Measurements from ENCODE around the gene OPHN1.

The OPHN1 gene

GRCh38 chrX:68147848-68148247 lies 285.4 kb downstream of the OPHN1 start:
- Histone ChIP-seq H3K4me1 (ENCODE audit: control insufficient read depth, low read length) (no peaks in the 10 kb centered on the region), H3K4me3 (ENCODE audit: low read length) (no peak overlapping the region), H3K36me3 (ENCODE audit: control insufficient read depth, low read length) (no peaks in the 10 kb centered on the region), H3K9me2 (replicated peaks; ENCODE audit: control insufficient read depth, low read length) (no peaks in the 10 kb centered on the region), H3F3A (ENCODE audit: control insufficient read depth, insufficient read depth) (no peaks in the 10 kb centered on the region), H3K27ac (ENCODE audit: low read depth, low read length) (no peak overlapping the region), H4K20me1 (ENCODE audit: control insufficient read depth, insufficient read depth, low read depth, low read length) (no peaks in the 10 kb centered on the region), H3K27me3 (ENCODE audit: control insufficient read depth, low read length) (no peaks in the 10 kb centered on the region), H3K79me2 (ENCODE audit: control insufficient read depth, low read length) (no peaks in the 10 kb centered on the region), H3K4me2 (ENCODE audit: low read length) (no peak overlapping the region), H3K9me3 (ENCODE audit: control insufficient read depth, insufficient read depth, low read length) (no peaks in the 10 kb centered on the region)
- TF ChIP-seq CTCF (IDR thresholded peaks at IDR 0.05; ENCODE audit: low read depth, low read length, poor library complexity, severe bottlenecking) (no peak), EZH2phosphoT487 (IDR thresholded peaks at IDR 0.05; ENCODE audit: borderline replicate concordance, low read length) (no peak)

- H3K36me3 ChIP-seq (ENCODE audit: control insufficient read depth, low read length) = no peaks in the 10 kb centered on the region
- no peak for TF ChIP-seq CTCF (IDR thresholded peaks at IDR 0.05; ENCODE audit: low read depth, low read length, poor library complexity, severe bottlenecking)
- no peak overlapping the region for H3K4me3 ChIP-seq (ENCODE audit: low read length)
- H3F3A ChIP-seq (ENCODE audit: control insufficient read depth, insufficient read depth) = no peaks in the 10 kb centered on the region
- no peaks in the 10 kb centered on the region for H3K4me1 ChIP-seq (ENCODE audit: control insufficient read depth, low read length)
- no peaks in the 10 kb centered on the region for H3K27me3 ChIP-seq (ENCODE audit: control insufficient read depth, low read length)
- H3K9me2 ChIP-seq (replicated peaks; ENCODE audit: control insufficient read depth, low read length) = no peaks in the 10 kb centered on the region
- no peak overlapping the region for H3K4me2 ChIP-seq (ENCODE audit: low read length)
- H4K20me1 ChIP-seq (ENCODE audit: control insufficient read depth, insufficient read depth, low read depth, low read length) = no peaks in the 10 kb centered on the region
- no peak overlapping the region for H3K27ac ChIP-seq (ENCODE audit: low read depth, low read length)
- H3K79me2 ChIP-seq (ENCODE audit: control insufficient read depth, low read length) = no peaks in the 10 kb centered on the region
- no peaks in the 10 kb centered on the region for H3K9me3 ChIP-seq (ENCODE audit: control insufficient read depth, insufficient read depth, low read length)
These were observed 287.2 kb downstream of the OPHN1 start for GRCh38 chrX:68146054-68146453.

- no peaks in the 10 kb centered on the region for H4K20me1 ChIP-seq (ENCODE audit: control insufficient read depth, insufficient read depth, low read depth, low read length)
These were observed 293.5 kb downstream of the OPHN1 start for GRCh38 chrX:68139791-68140190.

More at GRCh38 chrX:68139791-68140190, 293.5 kb downstream of the OPHN1 start:
- TF ChIP-seq CTCF (IDR thresholded peaks at IDR 0.05; ENCODE audit: low read depth, low read length, poor library complexity, severe bottlenecking) = no peak
- no peak for TF ChIP-seq EZH2phosphoT487 (IDR thresholded peaks at IDR 0.05; ENCODE audit: borderline replicate concordance, low read length)
- Histone ChIP-seq H3K9me3 (ENCODE audit: control insufficient read depth, insufficient read depth, low read length) (no peaks in the 10 kb centered on the region), H3K36me3 (ENCODE audit: control insufficient read depth, low read length) (no peaks in the 10 kb centered on the region), H3K4me3 (ENCODE audit: low read length) (no peak overlapping the region), H3K9me2 (replicated peaks; ENCODE audit: control insufficient read depth, low read length) (no peaks in the 10 kb centered on the region), H3K27me3 (ENCODE audit: control insufficient read depth, low read length) (no peaks in the 10 kb centered on the region), H3K4me2 (ENCODE audit: low read length) (no peak overlapping the region), H3K79me2 (ENCODE audit: control insufficient read depth, low read length) (no peaks in the 10 kb centered on the region), H3K4me1 (ENCODE audit: control insufficient read depth, low read length) (no peaks in the 10 kb centered on the region), H3F3A (ENCODE audit: control insufficient read depth, insufficient read depth) (no peaks in the 10 kb centered on the region), H3K27ac (ENCODE audit: low read depth, low read length) (no peak overlapping the region)

Measured in DOHH2 (cell line).